AG04449 (cell line): ENCODE results near the gene ARAP2.

Source experiments
- CTCF ChIA-PET: fragments of 350-600 bp; formaldehyde crosslinking; extraction: SDS; loops from one replicate; lab custom pipeline; 2021; ENCODE audit warnings: antibody characterized with exemption; lab: Yijun Ruan, JAX
- POLR2A ChIA-PET: fragments of 400-600, 350-600 bp; formaldehyde crosslinking; extraction: SDS; loops from one replicate; lab custom pipeline; 2020; ENCODE audit warnings: antibody characterized with exemption, inconsistent platforms; lab: Yijun Ruan, JAX
- DNase-seq: peaks from one replicate; pipeline ENCODE4 v3.0.0-alpha.2; 2010; ENCODE audit warnings: low read depth, low spot score
- H3K4me3 ChIP-seq: 2 replicates; pipeline ENCODE4 v1.5.1; 2011; ENCODE audit warnings: low read depth, mild to moderate bottlenecking, control low read depth, low read length
- CTCF ChIP-seq: IDR thresholded peaks from one replicate; pipeline ENCODE4 v1.5.1; 2011; ENCODE audit warnings: mild to moderate bottlenecking, moderate library complexity, low read length, control low read depth, inconsistent platforms; ENCODE audit not compliant: insufficient read depth; ENCODE audit errors: missing control alignments

Gene ARAP2

GRCh38 chr4:36264207-36264826 lies 20.0 kb upstream of the ARAP2 start:
- no peak for DNase-seq
- ChIA-PET CTCF (no interaction called here), POLR2A (no interaction called here)
- no peak overlapping the region for H3K4me3 ChIP-seq
- TF ChIP-seq CTCF, result no peak

- no peak for TF ChIP-seq CTCF
- CTCF ChIA-PET, result no interaction called here
- no peak for DNase-seq
- POLR2A ChIA-PET, result no interaction called here
- H3K4me3 ChIP-seq, result no peak overlapping the region
Observed at GRCh38 chr4:36260731-36261130, 16.4 kb upstream of the ARAP2 start.

GRCh38 chr4:36256398-36256891 lies 12.1 kb upstream of the ARAP2 start:
- POLR2A ChIA-PET, result no interaction called here
- TF ChIP-seq CTCF, result no peak
- CTCF ChIA-PET, result no interaction called here
- no peak for DNase-seq
- H3K4me3 ChIP-seq, result no peak overlapping the region

GRCh38 chr4:36255577-36255976 lies 11.3 kb upstream of the ARAP2 start:
- POLR2A ChIA-PET, result no interaction called here
- TF ChIP-seq CTCF, result no peak
- no peak for DNase-seq
- no peak overlapping the region for H3K4me3 ChIP-seq
- CTCF ChIA-PET, result no interaction called here

- H3K4me3 ChIP-seq, result no peak overlapping the region
- no peak for TF ChIP-seq CTCF
- no peak for DNase-seq
- CTCF ChIA-PET, result no interaction called here
- POLR2A ChIA-PET, result no interaction called here
Observed at GRCh38 chr4:36254371-36254770, 10.1 kb upstream of the ARAP2 start.

- TF ChIP-seq CTCF, result no peak
- no peak overlapping the region for H3K4me3 ChIP-seq
- ChIA-PET CTCF (no interaction called here), POLR2A (no interaction called here)
- DNase-seq, result no peak
Observed at GRCh38 chr4:36251983-36252382, 7.7 kb upstream of the ARAP2 start.
